Keratinocyte (primary cell): Measurements from ENCODE around the gene SNX7.

Experiments
- CTCF ChIP-seq, 3 experiments: IDR thresholded peaks in 1 of 3; conservative IDR thresholded peaks in 1 of 3; optimal IDR thresholded peaks in 1 of 3; 2 replicates in 2 of 3; 3 replicates in 1 of 3; pipeline versions ENCODE3 to v1.5.1; 2011; ENCODE audit warnings: low read length in 3 of 3, mild to moderate bottlenecking in 3 of 3, moderate library complexity in 2 of 3, control low read depth in 1 of 3, inconsistent platforms in 1 of 3; ENCODE audit not compliant: insufficient read depth in 2 of 3; ENCODE audit errors: extremely low read depth in 1 of 3
- EZH2 ChIP-seq: IDR thresholded peaks from one replicate; pipeline ENCODE4 v1.6.1; 2012; ENCODE audit warnings: inconsistent platforms, mild to moderate bottlenecking, low read length, moderate library complexity

GRCh38 chr1:98669355-98670296 is 8.1 kb downstream of the SNX7 start:
- TF ChIP-seq CTCF (optimal IDR thresholded peaks at IDR 0.05 in 1 of 3, IDR thresholded peaks at IDR 0.05 in 1 of 3, conservative IDR thresholded peaks at IDR 0.05 in 1 of 3; ENCODE audit: extremely low read depth in 1 of 3, insufficient read depth in 2 of 3, low read length in 3 of 3) (no peak), EZH2 (no peak)
